Measurements from ENCODE around the gene PDE4C. TPM values are rescaled to one million over a fixed set of nuclear protein-coding genes. Genes with fewer than 3 reads are reported as not detected.

PDE4C gene
- total RNA-seq, 4 donors from 2014 or later: 1.7 to 3.3 TPM; not detected in 2

GRCh38 chr19:18183529-18183928 lies 42.7 kb downstream of the PDE4C start:
- H3K27ac ChIP-seq: no peak overlapping the region
- intact Hi-C loops (cut with DNase I; ENCODE audit: low total_unique reads): no loop called here
- no peaks in the 10 kb centered on the region for H3K9me3 ChIP-seq
- no peaks in the 10 kb centered on the region for H3K4me1 ChIP-seq
- TF ChIP-seq CTCF (IDR thresholded peaks at IDR 0.05): no peak
- no peak for TF ChIP-seq POLR2A (IDR thresholded peaks at IDR 0.05)
- H3K4me3 ChIP-seq: no peak overlapping the region
- H3K36me3 ChIP-seq: no peaks in the 10 kb centered on the region
- DNase-seq: no peak
- no peaks in the 10 kb centered on the region for H3K27me3 ChIP-seq

- Histone ChIP-seq H3K27ac (no peak overlapping the region), H3K27me3 (no peaks in the 10 kb centered on the region), H3K4me1 (no peaks in the 10 kb centered on the region), H3K9me3 (no peaks in the 10 kb centered on the region), H3K4me3 (no peak overlapping the region), H3K36me3 (no peaks in the 10 kb centered on the region)
- intact Hi-C loops (cut with DNase I; ENCODE audit: low total_unique reads): no loop called here
- no peak for TF ChIP-seq CTCF (IDR thresholded peaks at IDR 0.05)
- TF ChIP-seq POLR2A (IDR thresholded peaks at IDR 0.05): no peak
- DNase-seq: no peak
Measured at GRCh38 chr19:18179957-18180356, 46.3 kb downstream of the PDE4C start.

GRCh38 chr19:18176367-18177310 lies 49.6 kb downstream of the PDE4C start:
- no peaks in the 10 kb centered on the region for H3K36me3 ChIP-seq
- no peaks in the 10 kb centered on the region for H3K27me3 ChIP-seq
- H3K4me1 ChIP-seq: peaks cover 0 to 3% of the 10 kb centered on the region in 2 donors
- intact Hi-C loops (cut with DNase I; ENCODE audit: low total_unique reads): no loop called here
- no peak for DNase-seq
- TF ChIP-seq POLR2A (IDR thresholded peaks at IDR 0.05): no peak
- no peak for TF ChIP-seq CTCF (IDR thresholded peaks at IDR 0.05)
- no peak overlapping the region for H3K27ac ChIP-seq
- no peaks in the 10 kb centered on the region for H3K9me3 ChIP-seq
- no peak overlapping the region for H3K4me3 ChIP-seq

GRCh38 chr19:18174983-18175382 lies 51.3 kb downstream of the PDE4C start:
- intact Hi-C loops (cut with DNase I; ENCODE audit: low total_unique reads): no loop called here
- no peak for TF ChIP-seq POLR2A (IDR thresholded peaks at IDR 0.05)

More at GRCh38 chr19:18174983-18175382, 51.3 kb downstream of the PDE4C start:
- no peak for DNase-seq
- peaks cover 0 to 3% of the 10 kb centered on the region in 2 donors for H3K4me1 ChIP-seq
- no peaks in the 10 kb centered on the region for H3K36me3 ChIP-seq
- no peak overlapping the region for H3K4me3 ChIP-seq
- H3K27ac ChIP-seq: no peak overlapping the region
- H3K9me3 ChIP-seq: no peaks in the 10 kb centered on the region
- H3K27me3 ChIP-seq: no peaks in the 10 kb centered on the region

Other genes with a start within 250 kb of the PDE4C start
- 10 to 100 TPM; 18.7 to 77.9 (median 43.1) TPM for gene ARRDC2, start 218.3 kb downstream of the PDE4C start, total RNA-seq
- 1 to 10 TPM in 1 of 4 donors, under 1 TPM in 2, not detected in 1; 0.41 to 6.5 (median 0.61) TPM for gene IL12RB1, start 139.5 kb downstream of the PDE4C start, total RNA-seq
- gene MAST3, start 128.7 kb downstream of the PDE4C start, total RNA-seq: 10 to 100 TPM in 1 of 4 donors, 1 to 10 TPM in 2, under 1 TPM in 1; 0.59 to 22.5 (median 3.8) TPM
- 10 to 100 TPM; 17.2 to 39.4 (median 29.7) TPM for gene PIK3R2, start 73.3 kb downstream of the PDE4C start, total RNA-seq
- gene IFI30, start 52.6 kb downstream of the PDE4C start, total RNA-seq: 10 to 100 TPM in 2 of 4 donors, 1 to 10 TPM in 2; 4.1 to 17.4 (median 11.4) TPM
- gene MPV17L2, start 33.2 kb downstream of the PDE4C start, total RNA-seq: 10 to 100 TPM in 3 of 4 donors, 1 to 10 TPM in 1; 5.2 to 19.7 (median 11.1) TPM
- 1 to 10 TPM in 1 of 4 donors, under 1 TPM in 2, not detected in 1; 0.69 to 3.8 (median 0.77) TPM for gene RAB3A, start 22.4 kb downstream of the PDE4C start, total RNA-seq
- gene IQCN, start 48.0 kb upstream of the PDE4C start, total RNA-seq: 10 to 100 TPM in 1 of 4 donors, 1 to 10 TPM in 3; 1.0 to 41.1 (median 3.0) TPM
- gene JUND, start 55.2 kb upstream of the PDE4C start, total RNA-seq: 100 to 1,000 TPM; 152 to 386 (median 290) TPM
- 100 to 1,000 TPM in 1 of 4 donors, 10 to 100 TPM in 2, 1 to 10 TPM in 1; 8.8 to 120 (median 64.2) TPM for gene LSM4, start 96.6 kb upstream of the PDE4C start, total RNA-seq
- gene PGPEP1, start 114.2 kb upstream of the PDE4C start, total RNA-seq: 10 to 100 TPM; 21.2 to 67.9 (median 38.1) TPM
- gene GDF15, start 159.7 kb upstream of the PDE4C start, total RNA-seq: 10 to 100 TPM in 1 of 4 donors, 1 to 10 TPM in 1, under 1 TPM in 2; 0.41 to 13.1 (median 1.6) TPM
- 1 to 10 TPM in 2 of 4 donors, under 1 TPM in 1, not detected in 1; 0.51 to 2.3 (median 1.9) TPM for gene LRRC25, start 171.2 kb upstream of the PDE4C start, total RNA-seq
- gene SSBP4, start 193.0 kb upstream of the PDE4C start, total RNA-seq: 100 to 1,000 TPM in 1 of 4 donors, 10 to 100 TPM in 3; 23.6 to 105 (median 54.8) TPM
- gene ISYNA1, start 211.7 kb upstream of the PDE4C start, total RNA-seq: 100 to 1,000 TPM in 2 of 4 donors, 10 to 100 TPM in 2; 56.8 to 152 (median 106) TPM

All from uterus (tissue), 4 donors.